Measurements from ENCODE around the gene SDK1. TPM values are rescaled to one million over a fixed set of nuclear protein-coding genes. Genes with fewer than 3 reads are reported as not detected.

The SDK1 gene
- polyA plus RNA-seq, 4 donors, result 0.27 to 5.0 (median 2.1) TPM; not detected in 1

DNA sequence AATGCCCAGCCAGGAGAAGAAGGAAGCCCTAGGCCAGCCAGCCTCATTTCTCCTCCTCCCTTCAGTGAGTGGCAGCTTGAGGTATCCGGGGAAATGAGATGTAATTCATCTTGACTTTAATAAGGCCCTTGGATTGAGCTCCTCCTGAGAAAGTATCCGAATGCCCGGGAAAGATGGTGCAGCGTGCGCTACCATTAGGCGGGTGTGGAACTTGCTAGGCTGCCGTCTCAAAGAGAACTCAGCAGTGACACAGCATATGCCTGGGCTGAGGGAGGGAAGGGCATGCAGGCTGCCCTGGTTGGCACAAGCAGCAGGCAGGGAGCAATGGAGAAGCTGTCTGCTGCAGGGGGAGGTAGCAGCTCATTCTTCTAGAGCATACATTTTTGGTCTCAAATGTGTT, 721.2 kb downstream of the SDK1 start:
- Histone ChIP-seq H3K4me3 (ENCODE audit: low read depth in 1 of 3, low read length in 3 of 3) (no peak overlapping the region), H3K27me3 (ENCODE audit: control insufficient read depth in 3 of 3, insufficient read depth in 3 of 3, low read length in 3 of 3) (no peaks in the 10 kb centered on the region), H3K9me3 (ENCODE audit: control insufficient read depth in 2 of 2, insufficient read depth in 1 of 2, low read depth in 1 of 2, low read length in 1 of 2) (peaks cover 0 to 21% of the 10 kb centered on the region in 2 donors), H3K36me3 (ENCODE audit: control insufficient read depth in 3 of 3, insufficient read depth in 2 of 3, low read depth in 1 of 3, low read length in 3 of 3) (peaks cover 0 to 9% (median 0%) of the 10 kb centered on the region in 3 donors), H3K27ac (ENCODE audit: low read depth in 1 of 3, low read length in 2 of 3) (no peak overlapping the region), H3K4me1 (ENCODE audit: control insufficient read depth in 3 of 3, insufficient read depth in 2 of 3, low read depth in 1 of 3, low read length in 2 of 3) (no peaks in the 10 kb centered on the region)
- FAIRE-seq (no peak), DNase-seq (no peak)
- WGBS, 3 donors, result 83 to 88% (median 85%) methylated on average over 7 of the region's 7 CpGs

DNA sequence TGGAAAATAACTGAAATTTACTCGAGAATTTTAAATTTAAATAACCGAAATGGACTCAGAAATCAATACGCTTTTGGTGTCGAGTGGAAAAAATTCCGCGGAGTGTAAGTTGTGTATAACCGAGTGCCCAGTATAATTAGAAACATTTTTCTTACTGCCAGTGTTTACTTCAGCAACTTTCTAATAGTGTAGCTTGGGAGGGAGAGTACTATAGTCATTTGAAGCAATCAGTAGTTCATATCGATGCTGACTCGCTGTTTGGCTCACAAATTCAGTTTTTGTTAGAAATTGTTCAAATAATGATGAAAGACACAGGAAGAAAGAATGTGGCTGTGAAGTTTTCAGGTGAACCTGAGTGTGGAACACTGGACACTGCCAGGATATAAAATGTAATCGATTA, 722.5 kb downstream of the SDK1 start:
- no peak overlapping the region for H3K4me3 ChIP-seq (ENCODE audit: low read depth in 1 of 3, low read length in 3 of 3)
- FAIRE-seq, result no peak
- H3K36me3 ChIP-seq (ENCODE audit: control insufficient read depth in 3 of 3, insufficient read depth in 2 of 3, low read depth in 1 of 3, low read length in 3 of 3), result peaks cover 0 to 9% (median 0%) of the 10 kb centered on the region in 3 donors
- no peaks in the 10 kb centered on the region for H3K4me1 ChIP-seq (ENCODE audit: control insufficient read depth in 3 of 3, insufficient read depth in 2 of 3, low read depth in 1 of 3, low read length in 2 of 3)
- H3K27ac ChIP-seq (ENCODE audit: low read depth in 1 of 3, low read length in 2 of 3), result no peak overlapping the region
- no peaks in the 10 kb centered on the region for H3K27me3 ChIP-seq (ENCODE audit: control insufficient read depth in 3 of 3, insufficient read depth in 3 of 3, low read length in 3 of 3)
- H3K9me3 ChIP-seq (ENCODE audit: control insufficient read depth in 2 of 2, insufficient read depth in 1 of 2, low read depth in 1 of 2, low read length in 1 of 2), result peaks cover 0 to 20% of the 10 kb centered on the region in 2 donors
- DNase-seq, result no peak
- WGBS, 3 donors, result 86 to 91% (median 89%) methylated on average over 10 of the region's 10 CpGs

DNA sequence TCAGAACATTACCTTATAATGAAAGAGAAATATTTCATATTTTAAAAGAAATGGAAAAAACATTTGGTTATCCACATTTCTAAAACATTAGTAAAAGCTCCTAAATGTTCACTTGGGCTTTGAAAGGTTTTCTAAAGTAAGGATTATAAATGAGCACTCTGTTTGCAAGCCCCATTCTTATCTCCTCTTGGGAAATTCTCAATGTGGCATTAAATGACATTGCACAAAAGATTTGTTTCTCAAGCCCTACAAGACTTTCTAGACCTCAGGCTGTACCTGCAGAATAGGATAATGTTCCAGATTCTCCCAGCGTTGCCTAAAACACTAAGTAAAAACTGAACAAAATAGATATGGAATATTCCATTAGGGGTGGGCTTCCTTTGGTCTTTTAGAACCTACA, 723.1 kb downstream of the SDK1 start:
- Histone ChIP-seq H3K27ac (ENCODE audit: low read depth in 1 of 3, low read length in 2 of 3) (no peak overlapping the region), H3K4me1 (ENCODE audit: control insufficient read depth in 3 of 3, insufficient read depth in 2 of 3, low read depth in 1 of 3, low read length in 2 of 3) (no peaks in the 10 kb centered on the region), H3K36me3 (ENCODE audit: control insufficient read depth in 3 of 3, insufficient read depth in 2 of 3, low read depth in 1 of 3, low read length in 3 of 3) (peaks cover 0 to 7% (median 0%) of the 10 kb centered on the region in 3 donors), H3K27me3 (ENCODE audit: control insufficient read depth in 3 of 3, insufficient read depth in 3 of 3, low read length in 3 of 3) (no peaks in the 10 kb centered on the region), H3K9me3 (ENCODE audit: control insufficient read depth in 2 of 2, insufficient read depth in 1 of 2, low read depth in 1 of 2, low read length in 1 of 2) (peaks cover 0 to 14% of the 10 kb centered on the region in 2 donors), H3K4me3 (ENCODE audit: low read depth in 1 of 3, low read length in 3 of 3) (no peak overlapping the region)
- no peak for DNase-seq
- FAIRE-seq, result no peak
- 40 to 76% (median 43%) methylated on average over 1 of the region's 1 CpG for WGBS, 3 donors

DNA sequence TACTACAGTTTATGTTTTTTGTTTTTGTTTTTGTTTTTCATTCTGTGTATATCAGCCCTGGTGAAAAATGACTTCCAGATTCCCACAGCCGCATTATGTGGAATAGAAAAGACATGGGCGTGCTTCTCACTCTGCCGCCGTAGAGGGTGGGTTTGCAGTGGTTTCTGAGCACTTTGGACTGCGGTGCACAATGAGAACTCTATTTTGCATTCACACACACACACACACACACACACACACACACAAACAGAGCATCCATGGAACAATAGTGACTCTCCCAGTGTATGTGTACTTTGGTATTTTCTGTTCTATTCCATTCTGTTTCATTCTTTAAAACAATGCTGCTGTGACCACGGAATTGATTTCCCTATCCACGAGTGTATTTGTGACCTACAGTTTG, 723.8 kb downstream of the SDK1 start:
- Histone ChIP-seq H3K27me3 (ENCODE audit: control insufficient read depth in 3 of 3, insufficient read depth in 3 of 3, low read length in 3 of 3) (no peaks in the 10 kb centered on the region), H3K9me3 (ENCODE audit: control insufficient read depth in 2 of 2, insufficient read depth in 1 of 2, low read depth in 1 of 2, low read length in 1 of 2) (peaks cover 0 to 7% of the 10 kb centered on the region in 2 donors), H3K4me3 (ENCODE audit: low read depth in 1 of 3, low read length in 3 of 3) (no peak overlapping the region), H3K36me3 (ENCODE audit: control insufficient read depth in 3 of 3, insufficient read depth in 2 of 3, low read depth in 1 of 3, low read length in 3 of 3) (peaks cover 0 to 6% (median 0%) of the 10 kb centered on the region in 3 donors), H3K27ac (ENCODE audit: low read depth in 1 of 3, low read length in 2 of 3) (no peak overlapping the region), H3K4me1 (ENCODE audit: control insufficient read depth in 3 of 3, insufficient read depth in 2 of 3, low read depth in 1 of 3, low read length in 2 of 3) (no peaks in the 10 kb centered on the region)
- FAIRE-seq (no peak), DNase-seq (no peak)
- WGBS, 3 donors, result 84 to 88% (median 87%) methylated on average over 7 of the region's 7 CpGs

DNA sequence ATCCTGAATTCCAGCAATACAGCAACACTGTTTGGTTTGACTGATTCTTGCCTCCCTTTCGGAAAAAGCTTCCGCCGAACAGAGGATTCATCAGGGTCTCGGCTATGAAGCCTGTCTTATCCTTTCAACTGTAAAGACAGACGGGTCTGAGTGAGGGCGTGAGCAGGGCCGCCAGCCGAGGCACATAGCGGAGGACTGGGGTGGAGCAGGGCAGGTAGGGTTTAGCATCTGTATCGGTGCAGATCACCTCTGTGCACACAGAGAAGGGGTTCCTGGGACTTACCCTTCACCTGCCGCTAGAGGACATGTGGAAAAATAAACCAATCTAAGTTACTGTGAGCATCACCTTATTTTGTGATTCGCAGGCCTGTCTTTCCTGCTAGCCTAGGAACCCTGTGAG, 724.2 kb downstream of the SDK1 start:
- FAIRE-seq (no peak), DNase-seq (no peak)
- Histone ChIP-seq H3K36me3 (ENCODE audit: control insufficient read depth in 3 of 3, insufficient read depth in 2 of 3, low read depth in 1 of 3, low read length in 3 of 3) (peaks cover 0 to 2% (median 0%) of the 10 kb centered on the region in 3 donors), H3K27me3 (ENCODE audit: control insufficient read depth in 3 of 3, insufficient read depth in 3 of 3, low read length in 3 of 3) (no peaks in the 10 kb centered on the region), H3K4me1 (ENCODE audit: control insufficient read depth in 3 of 3, insufficient read depth in 2 of 3, low read depth in 1 of 3, low read length in 2 of 3) (no peaks in the 10 kb centered on the region), H3K4me3 (ENCODE audit: low read depth in 1 of 3, low read length in 3 of 3) (no peak overlapping the region), H3K9me3 (ENCODE audit: control insufficient read depth in 2 of 2, insufficient read depth in 1 of 2, low read depth in 1 of 2, low read length in 1 of 2) (peaks cover 0 to 7% of the 10 kb centered on the region in 2 donors), H3K27ac (ENCODE audit: low read depth in 1 of 3, low read length in 2 of 3) (no peak overlapping the region)
- WGBS, 3 donors, result 82 to 92% (median 88%) methylated on average over 12 of the region's 12 CpGs

DNA sequence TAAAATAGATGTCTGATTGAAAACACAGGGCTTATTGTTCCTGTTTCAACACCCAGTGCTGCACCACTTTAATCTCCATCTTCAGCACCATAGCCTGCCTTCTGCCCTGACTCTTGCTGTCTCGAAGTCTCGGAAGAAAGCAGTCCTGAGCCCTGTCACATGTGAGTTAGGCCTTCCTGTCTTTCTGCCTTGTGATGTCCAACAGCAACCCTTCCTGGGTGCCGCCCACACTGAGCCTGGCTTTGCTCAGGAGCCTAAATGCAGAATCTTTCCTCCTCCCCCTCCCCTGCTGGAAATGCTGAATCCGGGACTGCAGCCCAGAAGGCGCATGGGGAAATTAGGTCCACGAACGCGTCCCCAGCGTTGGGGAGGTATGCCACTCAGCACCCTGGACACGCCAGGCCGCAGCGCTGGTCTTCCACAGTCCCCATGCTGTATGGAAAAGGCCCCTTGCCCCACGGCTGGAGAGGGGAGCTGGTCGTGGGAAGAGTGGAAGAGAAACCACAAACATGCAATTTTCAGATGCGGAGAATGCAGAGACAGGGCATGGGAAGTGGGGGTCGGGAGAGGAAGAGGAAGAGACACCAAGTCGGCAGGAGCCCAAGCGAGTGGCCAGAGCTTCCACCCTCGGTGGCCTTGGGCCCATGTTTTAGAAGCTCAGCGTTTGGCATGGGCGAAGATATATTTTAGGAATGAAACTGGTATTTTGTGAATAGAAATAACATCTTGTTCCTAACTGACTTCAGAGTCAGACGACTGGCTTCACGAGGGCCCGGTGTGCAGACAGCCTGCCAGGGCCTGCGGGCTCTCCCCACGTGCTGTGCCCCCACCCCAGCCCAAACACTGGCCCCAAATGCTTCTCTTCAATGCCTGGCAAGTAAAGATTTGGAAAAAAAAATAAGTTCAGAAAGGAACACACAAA, 724.9 kb downstream of the SDK1 start:
- WGBS, 3 donors, result 75 to 83% (median 83%) methylated on average over 26 of the region's 26 CpGs
- Histone ChIP-seq H3K27me3 (ENCODE audit: control insufficient read depth in 3 of 3, insufficient read depth in 3 of 3, low read length in 3 of 3) (no peaks in the 10 kb centered on the region), H3K36me3 (ENCODE audit: control insufficient read depth in 3 of 3, insufficient read depth in 2 of 3, low read depth in 1 of 3, low read length in 3 of 3) (peaks cover 0 to 2% (median 0%) of the 10 kb centered on the region in 3 donors), H3K27ac (ENCODE audit: low read depth in 1 of 3, low read length in 2 of 3) (no peak overlapping the region), H3K4me1 (ENCODE audit: control insufficient read depth in 3 of 3, insufficient read depth in 2 of 3, low read depth in 1 of 3, low read length in 2 of 3) (no peaks in the 10 kb centered on the region), H3K4me3 (ENCODE audit: low read depth in 1 of 3, low read length in 3 of 3) (no peak overlapping the region), H3K9me3 (ENCODE audit: control insufficient read depth in 2 of 2, insufficient read depth in 1 of 2, low read depth in 1 of 2, low read length in 1 of 2) (peaks cover 0 to 3% of the 10 kb centered on the region in 2 donors)
- DNase-seq, result no peak
- FAIRE-seq, result no peak

DNA sequence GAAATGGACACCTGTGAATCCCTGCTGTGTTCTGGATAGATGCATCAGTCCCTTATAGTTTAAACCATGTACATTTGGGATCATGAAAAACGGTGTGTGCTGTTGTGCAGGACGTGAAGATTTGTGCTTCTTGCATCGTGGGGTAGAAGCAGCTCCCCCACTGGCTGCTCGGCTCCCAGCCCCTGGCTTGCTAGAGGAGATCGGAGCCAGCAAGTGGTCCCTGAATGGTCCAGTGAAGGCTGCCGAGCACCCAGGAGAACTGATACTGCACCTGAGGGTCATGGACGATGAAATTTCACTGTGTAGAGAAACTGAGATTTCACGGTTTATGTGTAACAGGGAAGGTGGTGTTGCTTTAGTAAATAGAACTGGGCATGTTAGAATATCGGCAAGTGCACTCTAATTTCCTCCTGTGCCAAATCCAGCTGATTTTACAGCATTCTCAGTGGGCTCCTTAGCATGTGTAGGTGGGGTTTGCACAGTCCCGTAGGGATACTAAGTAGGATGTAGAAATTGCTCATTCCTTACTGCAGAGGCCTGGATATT, 726.0 kb downstream of the SDK1 start:
- no peak for DNase-seq
- no peaks in the 10 kb centered on the region for H3K27me3 ChIP-seq (ENCODE audit: control insufficient read depth in 3 of 3, insufficient read depth in 3 of 3, low read length in 3 of 3)
- no peaks in the 10 kb centered on the region for H3K9me3 ChIP-seq (ENCODE audit: control insufficient read depth in 2 of 2, insufficient read depth in 1 of 2, low read depth in 1 of 2, low read length in 1 of 2)
- WGBS, 3 donors, result 86 to 89% (median 89%) methylated on average over 10 of the region's 10 CpGs
- no peaks in the 10 kb centered on the region for H3K4me1 ChIP-seq (ENCODE audit: control insufficient read depth in 3 of 3, insufficient read depth in 2 of 3, low read depth in 1 of 3, low read length in 2 of 3)
- H3K36me3 ChIP-seq (ENCODE audit: control insufficient read depth in 3 of 3, insufficient read depth in 2 of 3, low read depth in 1 of 3, low read length in 3 of 3), result peaks cover 0 to 2% (median 0%) of the 10 kb centered on the region in 3 donors
- no peak for FAIRE-seq
- no peak overlapping the region for H3K4me3 ChIP-seq (ENCODE audit: low read depth in 1 of 3, low read length in 3 of 3)
- H3K27ac ChIP-seq (ENCODE audit: low read depth in 1 of 3, low read length in 2 of 3), result no peak overlapping the region

DNA sequence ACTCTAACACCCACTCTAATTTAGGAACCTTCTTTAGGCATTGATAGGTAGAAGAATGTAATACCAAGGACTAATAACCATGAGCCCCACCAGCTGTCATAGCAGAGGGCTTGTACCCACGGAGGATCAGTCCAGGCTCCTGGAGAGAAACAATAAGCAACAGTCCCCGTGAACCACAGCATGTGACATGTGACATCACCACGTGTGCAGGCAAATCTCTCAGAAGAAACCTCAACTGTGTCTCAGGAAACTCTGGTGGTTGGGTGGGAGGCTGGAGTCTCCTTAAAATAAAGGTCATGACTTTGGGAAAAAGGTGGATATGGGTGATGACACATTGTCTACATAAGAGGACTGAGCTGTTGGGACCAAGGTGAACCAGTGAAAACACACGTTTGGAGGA, 727.2 kb downstream of the SDK1 start:
- H3K27me3 ChIP-seq (ENCODE audit: control insufficient read depth in 3 of 3, insufficient read depth in 3 of 3, low read length in 3 of 3), result no peaks in the 10 kb centered on the region
- peaks cover 0 to 2% (median 0%) of the 10 kb centered on the region in 3 donors for H3K36me3 ChIP-seq (ENCODE audit: control insufficient read depth in 3 of 3, insufficient read depth in 2 of 3, low read depth in 1 of 3, low read length in 3 of 3)
- H3K4me1 ChIP-seq (ENCODE audit: control insufficient read depth in 3 of 3, insufficient read depth in 2 of 3, low read depth in 1 of 3, low read length in 2 of 3), result no peaks in the 10 kb centered on the region
- H3K27ac ChIP-seq (ENCODE audit: low read depth in 1 of 3, low read length in 2 of 3), result no peak overlapping the region
- no peak for DNase-seq
- FAIRE-seq, result no peak
- 65 to 74% (median 73%) methylated on average over 4 of the region's 4 CpGs for WGBS, 3 donors
- H3K4me3 ChIP-seq (ENCODE audit: low read depth in 1 of 3, low read length in 3 of 3), result no peak overlapping the region
- no peaks in the 10 kb centered on the region for H3K9me3 ChIP-seq (ENCODE audit: control insufficient read depth in 2 of 2, insufficient read depth in 1 of 2, low read depth in 1 of 2, low read length in 1 of 2)

All from small intestine (tissue), 7 donors.